ENCODE data around the gene ALPL.

DNA sequence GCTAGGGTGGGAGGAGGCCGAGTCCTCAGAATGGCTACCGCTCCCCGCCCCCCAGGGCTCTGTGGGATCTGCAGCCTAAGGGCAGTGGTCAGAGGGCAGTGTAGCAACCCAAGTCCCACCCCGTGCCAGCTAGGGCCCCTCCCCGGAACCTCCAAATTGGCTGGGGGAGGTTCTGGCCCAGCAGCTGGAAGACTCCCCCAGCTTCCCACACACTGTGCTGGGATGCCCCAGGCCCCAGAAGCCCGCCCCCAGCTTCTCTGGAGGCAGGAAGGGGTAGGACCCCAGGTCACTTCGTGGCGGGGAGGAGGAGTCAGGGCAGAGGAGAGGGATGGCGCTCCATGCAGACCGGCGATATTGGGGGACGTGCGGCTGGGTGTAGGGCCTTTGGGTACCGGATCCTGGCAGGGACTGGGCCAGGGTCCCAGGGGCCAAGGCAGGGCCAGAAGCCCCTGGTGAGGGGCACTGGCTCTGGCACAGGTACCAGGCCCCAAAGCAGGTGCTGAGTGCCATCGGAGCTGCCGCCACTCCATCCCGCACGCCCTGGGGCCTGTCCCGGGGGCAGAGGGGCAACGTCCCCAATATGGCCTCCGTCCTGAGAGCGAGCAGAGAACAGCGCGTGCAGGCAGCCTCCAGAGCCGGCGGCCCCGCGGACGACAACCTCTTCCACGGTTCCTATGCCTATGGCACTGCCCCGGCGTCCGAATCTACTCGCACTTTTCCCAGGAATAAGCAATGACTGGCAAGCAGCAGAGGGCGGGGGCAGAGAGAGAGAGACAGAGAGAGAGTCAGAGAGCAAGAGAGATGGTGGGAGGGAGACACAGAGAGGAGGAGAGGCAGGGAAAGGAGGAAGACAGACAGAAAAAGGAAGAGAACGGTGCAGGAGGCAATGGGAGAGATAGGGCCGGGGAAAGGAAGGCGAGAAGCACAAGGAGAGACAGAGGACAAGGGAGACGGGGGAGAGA lies 94.2 kb downstream of the ALPL start:
- TF ChIP-seq, protein P1, sequence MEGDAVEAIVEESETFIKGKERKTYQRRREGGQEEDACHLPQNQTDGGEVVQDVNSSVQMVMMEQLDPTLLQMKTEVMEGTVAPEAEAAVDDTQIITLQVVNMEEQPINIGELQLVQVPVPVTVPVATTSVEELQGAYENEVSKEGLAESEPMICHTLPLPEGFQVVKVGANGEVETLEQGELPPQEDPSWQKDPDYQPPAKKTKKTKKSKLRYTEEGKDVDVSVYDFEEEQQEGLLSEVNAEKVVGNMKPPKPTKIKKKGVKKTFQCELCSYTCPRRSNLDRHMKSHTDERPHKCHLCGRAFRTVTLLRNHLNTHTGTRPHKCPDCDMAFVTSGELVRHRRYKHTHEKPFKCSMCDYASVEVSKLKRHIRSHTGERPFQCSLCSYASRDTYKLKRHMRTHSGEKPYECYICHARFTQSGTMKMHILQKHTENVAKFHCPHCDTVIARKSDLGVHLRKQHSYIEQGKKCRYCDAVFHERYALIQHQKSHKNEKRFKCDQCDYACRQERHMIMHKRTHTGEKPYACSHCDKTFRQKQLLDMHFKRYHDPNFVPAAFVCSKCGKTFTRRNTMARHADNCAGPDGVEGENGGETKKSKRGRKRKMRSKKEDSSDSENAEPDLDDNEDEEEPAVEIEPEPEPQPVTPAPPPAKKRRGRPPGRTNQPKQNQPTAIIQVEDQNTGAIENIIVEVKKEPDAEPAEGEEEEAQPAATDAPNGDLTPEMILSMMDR (conservative IDR thresholded peaks at IDR 0.05; ENCODE audit: low read depth, low read length): no peak
- TF ChIP-seq MXI1 (IDR thresholded peaks at IDR 0.05; ENCODE audit: borderline replicate concordance, low read depth, low read length) (no peak), CHD1 (IDR thresholded peaks at IDR 0.05; ENCODE audit: low read depth, low read length) (no peak), RFX5 (IDR thresholded peaks at IDR 0.05; ENCODE audit: low read depth, low read length) (no peak), SMC3 (IDR thresholded peaks at IDR 0.05; ENCODE audit: low read depth, low read length) (no peak), ELK1 (IDR thresholded peaks at IDR 0.05; ENCODE audit: borderline replicate concordance, low read depth, low read length) (no peak), RCOR1 (IDR thresholded peaks at IDR 0.05; ENCODE audit: insufficient replicate concordance, low read length) (no peak), RAD21 (IDR thresholded peaks at IDR 0.05; ENCODE audit: low read length) (no peak), BHLHE40 (IDR thresholded peaks at IDR 0.05; ENCODE audit: low read depth, low read length) (no peak), POLR2A (IDR thresholded peaks at IDR 0.05; ENCODE audit: low read depth, low read length) (no peak)
- TF ChIP-seq, protein P2, sequence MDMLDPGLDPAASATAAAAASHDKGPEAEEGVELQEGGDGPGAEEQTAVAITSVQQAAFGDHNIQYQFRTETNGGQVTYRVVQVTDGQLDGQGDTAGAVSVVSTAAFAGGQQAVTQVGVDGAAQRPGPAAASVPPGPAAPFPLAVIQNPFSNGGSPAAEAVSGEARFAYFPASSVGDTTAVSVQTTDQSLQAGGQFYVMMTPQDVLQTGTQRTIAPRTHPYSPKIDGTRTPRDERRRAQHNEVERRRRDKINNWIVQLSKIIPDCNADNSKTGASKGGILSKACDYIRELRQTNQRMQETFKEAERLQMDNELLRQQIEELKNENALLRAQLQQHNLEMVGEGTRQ (IDR thresholded peaks at IDR 0.05; ENCODE audit: low read depth, low read length): no peak

Measured in IMR-90 (cell line).